Keratinocyte (primary cell): ENCODE data around the gene CCAR1.

Experiments used
- EZH2 ChIP-seq: IDR thresholded peaks from one replicate; pipeline ENCODE4 v1.6.1; 2012; ENCODE audit warnings: inconsistent platforms, mild to moderate bottlenecking, low read length, moderate library complexity
- TF ChIP-seq, protein P1 (sequence below), 3 experiments: IDR thresholded peaks in 1 of 3; conservative IDR thresholded peaks in 1 of 3; optimal IDR thresholded peaks in 1 of 3; 2 replicates in 2 of 3; 3 replicates in 1 of 3; pipeline versions ENCODE3 to v1.5.1; 2011; ENCODE audit warnings: low read length in 3 of 3, mild to moderate bottlenecking in 3 of 3, moderate library complexity in 2 of 3, control low read depth in 1 of 3, inconsistent platforms in 1 of 3; ENCODE audit not compliant: insufficient read depth in 2 of 3; ENCODE audit errors: extremely low read depth in 1 of 3

DNA sequence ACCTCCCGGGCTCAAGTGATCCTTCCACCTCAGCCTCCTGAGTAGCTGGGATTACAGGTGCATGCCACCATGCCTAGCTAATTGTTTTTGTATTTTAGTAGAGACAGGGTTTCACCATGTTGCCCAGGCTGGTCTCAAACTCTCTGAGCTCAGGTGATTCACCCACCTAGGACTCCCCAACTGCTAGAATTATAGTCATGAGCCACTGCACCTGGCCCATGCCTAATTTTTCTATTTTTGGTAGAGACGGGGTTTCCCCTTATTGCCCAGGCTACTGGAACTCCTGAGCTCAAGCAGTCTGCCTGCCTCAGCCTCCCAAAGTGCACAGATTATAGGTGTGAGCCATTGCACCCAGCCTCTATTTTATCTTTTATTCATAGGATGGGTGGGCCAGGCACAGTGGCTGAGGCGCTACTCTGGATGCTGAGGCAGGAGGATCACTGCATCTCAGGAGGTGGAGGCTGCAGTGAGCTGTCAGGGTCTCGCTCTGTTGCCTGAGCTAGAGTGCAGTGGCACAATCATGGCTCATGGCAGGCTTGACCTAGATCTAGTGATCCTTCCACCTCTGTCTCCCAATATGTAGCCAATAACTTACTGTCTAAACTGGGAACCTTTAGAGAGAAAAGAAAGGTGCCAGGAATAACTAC, 75.0 kb downstream of the CCAR1 start:
- TF ChIP-seq, protein P1, sequence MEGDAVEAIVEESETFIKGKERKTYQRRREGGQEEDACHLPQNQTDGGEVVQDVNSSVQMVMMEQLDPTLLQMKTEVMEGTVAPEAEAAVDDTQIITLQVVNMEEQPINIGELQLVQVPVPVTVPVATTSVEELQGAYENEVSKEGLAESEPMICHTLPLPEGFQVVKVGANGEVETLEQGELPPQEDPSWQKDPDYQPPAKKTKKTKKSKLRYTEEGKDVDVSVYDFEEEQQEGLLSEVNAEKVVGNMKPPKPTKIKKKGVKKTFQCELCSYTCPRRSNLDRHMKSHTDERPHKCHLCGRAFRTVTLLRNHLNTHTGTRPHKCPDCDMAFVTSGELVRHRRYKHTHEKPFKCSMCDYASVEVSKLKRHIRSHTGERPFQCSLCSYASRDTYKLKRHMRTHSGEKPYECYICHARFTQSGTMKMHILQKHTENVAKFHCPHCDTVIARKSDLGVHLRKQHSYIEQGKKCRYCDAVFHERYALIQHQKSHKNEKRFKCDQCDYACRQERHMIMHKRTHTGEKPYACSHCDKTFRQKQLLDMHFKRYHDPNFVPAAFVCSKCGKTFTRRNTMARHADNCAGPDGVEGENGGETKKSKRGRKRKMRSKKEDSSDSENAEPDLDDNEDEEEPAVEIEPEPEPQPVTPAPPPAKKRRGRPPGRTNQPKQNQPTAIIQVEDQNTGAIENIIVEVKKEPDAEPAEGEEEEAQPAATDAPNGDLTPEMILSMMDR (optimal IDR thresholded peaks at IDR 0.05 in 1 of 3, IDR thresholded peaks at IDR 0.05 in 1 of 3, conservative IDR thresholded peaks at IDR 0.05 in 1 of 3; ENCODE audit: extremely low read depth in 1 of 3, insufficient read depth in 2 of 3, low read length in 3 of 3), result no peak
- TF ChIP-seq EZH2, result no peak
